Activated CD8-positive, alpha-beta memory T cell treated with anti-CD3 and anti-CD28 coated beads, Interleukin-2, amount 50 U/mL, for 1 hour (primary cell): Measurements from ENCODE around the gene CTDSP2.
"Not testable (repeated sequence)": the region's sequence is repeated elsewhere in the genome, so short reads cannot be mapped to it uniquely, and the experiment has no call there.

Experiments used
- DNase-seq: peaks from one replicate; pipeline ENCODE4 v3.0.0-alpha.2; 2020; ENCODE audit errors: extremely low read depth

The CTDSP2 gene, protein sequence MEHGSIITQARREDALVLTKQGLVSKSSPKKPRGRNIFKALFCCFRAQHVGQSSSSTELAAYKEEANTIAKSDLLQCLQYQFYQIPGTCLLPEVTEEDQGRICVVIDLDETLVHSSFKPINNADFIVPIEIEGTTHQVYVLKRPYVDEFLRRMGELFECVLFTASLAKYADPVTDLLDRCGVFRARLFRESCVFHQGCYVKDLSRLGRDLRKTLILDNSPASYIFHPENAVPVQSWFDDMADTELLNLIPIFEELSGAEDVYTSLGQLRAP

DNA sequence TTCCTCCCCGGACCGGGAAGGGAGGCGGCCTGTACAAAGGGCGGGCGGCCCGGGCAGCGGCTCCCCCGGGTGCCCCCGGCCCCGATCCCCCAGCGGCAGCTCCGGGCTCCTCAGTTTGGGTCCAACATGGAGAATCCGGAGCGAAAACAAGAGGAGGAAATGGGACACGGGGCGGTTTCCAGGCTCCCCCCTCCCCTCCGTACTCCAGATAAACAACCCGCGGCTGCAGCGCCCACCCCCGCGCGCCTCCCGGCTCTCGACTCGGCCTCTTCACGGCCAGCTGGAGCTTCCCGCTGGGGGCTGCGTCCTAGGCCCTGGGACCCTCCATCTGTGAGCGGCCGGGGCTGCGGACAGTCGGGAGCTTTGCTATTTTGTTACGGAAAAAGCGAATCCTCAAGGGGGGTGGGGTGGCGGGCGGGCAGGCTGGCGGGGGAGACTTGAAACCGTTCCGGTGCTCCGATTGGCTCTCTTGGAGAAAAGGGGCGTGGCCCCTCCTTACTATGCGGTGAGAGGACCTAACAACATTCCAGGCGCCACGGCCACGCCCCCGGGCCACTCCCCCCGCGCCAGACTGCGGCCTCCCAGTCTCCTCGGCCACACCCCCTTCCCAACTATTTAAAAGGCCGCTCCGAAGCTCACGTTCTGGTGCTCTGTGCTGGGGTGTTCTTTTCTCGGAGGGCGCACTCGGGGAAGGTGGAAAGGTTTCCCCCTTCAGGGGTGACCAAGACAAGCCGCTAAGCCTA, at the start of gene CTDSP2:
CTDSP2 (minus strand) TSS at position 153 of the 743 bp plus-strand sequence. CDS start 294 bp downstream, outside the sequence.
- DNase-seq = peak; percentile 71

DNA sequence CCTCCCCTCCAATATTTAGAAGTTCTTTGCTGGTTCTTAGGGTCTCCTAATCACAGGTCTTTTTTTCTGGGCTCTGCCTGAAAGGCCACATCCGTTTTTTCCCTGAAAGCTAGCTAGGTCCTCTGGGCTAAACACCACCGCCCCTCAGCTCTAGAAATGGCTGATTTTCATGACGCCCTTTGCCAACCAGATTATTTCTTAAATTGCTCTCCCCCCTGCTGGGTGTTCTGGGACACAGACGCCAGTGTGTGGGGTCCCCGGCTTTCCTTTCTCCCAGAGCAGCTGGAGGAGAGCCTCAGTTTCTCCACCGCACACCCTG, 49.5 kb upstream of the CTDSP2 start:
- no peak for DNase-seq

- no peak for DNase-seq
Observed at GRCh38 chr12:57895389-57896114, 49.0 kb upstream of the CTDSP2 start.

DNA sequence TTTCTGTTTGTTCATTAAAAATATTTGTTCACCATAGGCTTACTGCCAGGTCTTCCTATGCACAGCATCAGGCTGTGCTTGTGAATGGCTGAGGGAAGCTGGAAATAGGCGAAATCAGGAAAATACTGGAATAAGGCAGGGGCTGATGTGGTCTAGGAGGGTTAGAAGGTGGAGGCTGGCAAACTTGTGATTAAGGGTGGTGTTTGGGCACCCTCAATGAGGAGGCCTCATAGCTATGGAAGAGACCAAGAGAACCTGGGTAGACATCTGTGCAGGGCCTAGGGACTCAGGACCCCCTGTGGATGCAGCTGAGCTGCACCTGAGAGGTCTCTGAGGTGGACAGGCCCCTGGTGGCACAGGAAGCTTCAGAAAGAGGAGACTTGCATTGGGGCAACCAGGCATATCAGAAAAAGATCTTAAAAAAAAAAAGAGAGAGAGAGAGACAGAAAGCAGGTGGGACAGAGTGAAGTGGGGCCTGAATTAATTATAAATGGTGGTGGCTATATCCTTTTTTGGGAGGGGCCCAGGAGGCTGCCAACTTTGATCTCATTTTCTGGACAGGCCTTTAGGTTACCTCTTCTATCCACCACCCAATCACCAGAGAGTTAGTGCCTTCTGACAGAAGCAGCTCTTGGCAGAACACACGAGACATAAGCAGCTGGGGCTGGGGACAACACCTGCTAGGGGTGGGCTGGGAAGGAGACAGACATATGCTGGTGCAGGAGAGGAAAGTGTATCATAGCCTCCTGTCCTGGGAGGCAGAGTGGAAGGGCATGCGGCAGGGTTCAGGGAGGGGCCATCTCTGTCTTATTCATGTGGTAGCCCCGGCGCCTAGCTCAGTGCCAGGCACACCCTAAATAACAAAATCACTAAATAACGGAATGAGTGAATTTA, 48.1 kb upstream of the CTDSP2 start:
- DNase-seq = no peak

DNA sequence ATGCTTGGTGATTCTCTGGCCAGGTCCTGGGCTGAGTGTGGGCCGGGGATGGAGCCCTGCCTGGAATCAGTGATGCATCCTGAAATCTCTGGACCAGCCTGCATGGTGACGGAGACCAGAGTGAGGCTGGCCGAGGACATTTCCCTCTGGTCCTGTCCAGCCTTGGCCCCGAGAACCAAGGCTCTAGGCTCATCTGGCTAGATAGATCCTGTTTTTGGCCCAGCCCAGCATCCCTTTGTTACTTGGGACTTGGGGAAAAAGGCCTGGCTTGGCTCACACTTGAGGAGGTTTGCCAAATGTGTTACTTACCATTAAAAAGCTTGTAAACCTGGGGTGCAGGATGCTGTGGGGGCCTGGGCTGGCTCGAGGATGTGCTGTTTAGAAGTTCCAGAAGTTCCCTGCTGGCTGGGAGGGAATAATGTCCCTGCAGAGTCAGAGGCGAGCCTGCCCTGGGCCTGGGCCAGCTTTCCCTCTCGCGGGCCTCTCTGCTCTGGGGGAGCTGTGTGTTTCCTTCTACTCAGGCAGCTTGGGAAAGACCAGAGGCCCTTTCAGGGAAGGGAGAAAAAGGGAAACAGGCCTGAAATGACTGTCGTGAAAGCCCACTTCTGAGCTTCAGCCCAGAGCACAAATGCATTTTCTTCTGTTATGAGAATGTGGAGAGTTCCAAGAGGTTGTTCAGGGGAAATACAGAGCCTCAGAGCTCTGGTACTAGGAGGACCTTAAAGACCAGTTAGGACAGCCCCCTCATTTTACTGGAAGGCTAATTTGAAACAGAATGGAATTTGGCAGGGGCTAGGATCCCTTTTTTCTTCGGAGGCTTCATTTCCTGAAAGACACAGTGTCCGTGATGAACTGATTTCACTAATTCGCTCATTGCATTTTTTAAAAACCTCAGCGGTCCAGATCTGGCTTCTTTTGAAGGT, 47.2 kb upstream of the CTDSP2 start:
- DNase-seq = no peak

GRCh38 chr12:57892232-57892972, 45.9 kb upstream of the CTDSP2 start:
- no peak for DNase-seq

GRCh38 chr12:57891542-57892228, 45.2 kb upstream of the CTDSP2 start:
- DNase-seq = no peak

DNA sequence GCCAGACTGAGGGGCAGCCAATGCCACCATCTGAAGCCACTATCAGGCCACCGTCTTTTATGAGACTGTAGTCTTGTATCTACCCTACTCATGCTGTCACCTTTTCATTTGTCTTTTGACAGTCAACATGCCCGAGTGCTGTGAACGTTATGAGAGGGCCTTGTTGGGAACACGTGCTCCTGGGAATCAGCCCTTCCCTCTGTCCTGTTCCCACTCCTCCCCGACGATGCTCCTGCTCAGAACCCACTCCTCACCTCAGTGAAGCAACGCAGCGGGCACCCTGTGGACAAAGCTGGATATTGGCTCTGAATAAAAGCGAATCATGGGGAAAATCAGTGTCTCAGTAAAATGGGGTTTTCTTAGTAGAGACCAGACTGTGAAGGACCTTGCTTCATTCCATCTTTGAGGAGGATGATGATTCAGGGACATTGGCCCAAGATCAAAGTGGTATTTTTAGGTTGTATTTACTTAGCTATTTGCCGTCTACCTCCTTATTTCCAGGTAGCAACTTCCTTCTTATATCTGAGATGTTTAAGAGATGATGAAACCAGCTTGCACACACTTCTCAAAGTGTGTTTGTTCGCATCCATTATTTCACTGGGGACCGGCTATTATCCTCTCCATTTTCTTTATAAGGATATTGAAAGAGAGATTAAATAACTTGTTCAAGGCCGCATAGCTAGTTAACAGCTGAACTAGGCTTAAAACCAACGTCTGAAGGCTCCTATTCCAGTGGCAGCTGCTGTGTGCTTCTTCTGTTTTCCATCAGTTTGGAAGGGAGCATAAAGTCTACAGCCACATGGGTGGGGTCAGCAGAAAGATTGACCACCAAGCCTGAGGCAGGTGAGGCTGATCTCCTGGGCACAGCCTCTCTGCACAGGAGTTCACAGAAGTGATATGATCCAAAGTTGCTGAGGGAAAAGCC, 43.9 kb upstream of the CTDSP2 start:
- DNase-seq = no peak

GRCh38 chr12:57889500-57889989, 43.0 kb upstream of the CTDSP2 start:
- no peak for DNase-seq

- no peak for DNase-seq
Observed at GRCh38 chr12:57888409-57889157, 42.1 kb upstream of the CTDSP2 start.

DNA sequence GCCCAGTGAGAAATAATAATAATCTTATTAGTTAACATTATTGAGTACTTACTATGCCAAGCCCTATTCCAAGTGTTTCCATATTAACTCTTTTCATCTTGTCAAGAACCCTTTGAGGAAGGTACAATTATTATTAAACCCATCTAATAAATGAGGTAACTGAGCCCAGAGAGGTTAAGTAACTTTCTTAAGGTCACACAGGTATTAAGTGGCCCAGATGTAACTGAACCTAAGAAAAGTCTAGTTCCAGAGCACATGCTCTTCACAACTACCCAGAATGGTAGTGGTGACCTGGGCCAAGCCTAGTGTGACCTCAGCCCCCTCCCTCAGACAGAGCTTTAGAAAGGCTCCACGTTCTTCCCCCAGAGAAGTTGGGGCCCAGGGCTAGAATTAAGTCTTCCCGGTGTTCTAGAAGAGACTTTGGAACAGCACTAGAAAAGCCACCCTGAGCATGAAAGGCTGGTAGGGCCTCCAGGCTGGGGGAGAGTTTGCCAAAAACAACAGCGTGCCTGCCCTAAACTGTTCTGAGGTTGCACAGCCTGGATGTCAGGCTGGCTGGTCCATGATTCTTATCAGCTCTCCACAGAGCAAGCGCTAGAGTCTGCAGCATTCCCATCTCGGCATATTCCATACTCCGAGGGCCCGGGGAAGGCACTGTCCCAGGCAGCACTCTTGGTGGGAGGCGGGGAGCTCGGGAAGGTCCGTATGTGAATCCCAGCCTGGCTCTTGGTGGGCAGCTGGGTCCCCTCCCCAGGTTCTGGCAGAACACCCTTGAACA, 41.3 kb upstream of the CTDSP2 start:
- DNase-seq = no peak

DNA sequence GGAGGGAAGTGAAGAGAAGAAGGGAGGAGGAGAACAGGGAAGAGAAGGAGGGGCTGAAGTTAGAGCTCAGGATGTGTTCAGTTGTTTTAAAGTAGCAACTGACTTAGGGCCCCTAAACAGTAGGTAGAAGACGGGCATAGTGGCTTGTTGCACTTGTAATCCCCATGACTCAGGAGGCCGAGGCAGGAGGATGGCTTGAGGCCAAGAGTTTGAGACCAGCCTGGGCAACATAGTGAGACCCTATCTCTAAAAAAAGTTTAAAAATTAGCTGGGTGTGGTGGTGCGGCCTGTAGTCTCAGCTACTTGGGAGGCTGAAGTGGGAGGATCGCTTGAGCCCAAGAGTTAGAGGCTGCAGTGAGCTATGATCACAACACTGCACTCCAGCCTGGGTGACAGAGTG, 40.4 kb upstream of the CTDSP2 start:
- DNase-seq = not testable (repeated sequence)

DNA sequence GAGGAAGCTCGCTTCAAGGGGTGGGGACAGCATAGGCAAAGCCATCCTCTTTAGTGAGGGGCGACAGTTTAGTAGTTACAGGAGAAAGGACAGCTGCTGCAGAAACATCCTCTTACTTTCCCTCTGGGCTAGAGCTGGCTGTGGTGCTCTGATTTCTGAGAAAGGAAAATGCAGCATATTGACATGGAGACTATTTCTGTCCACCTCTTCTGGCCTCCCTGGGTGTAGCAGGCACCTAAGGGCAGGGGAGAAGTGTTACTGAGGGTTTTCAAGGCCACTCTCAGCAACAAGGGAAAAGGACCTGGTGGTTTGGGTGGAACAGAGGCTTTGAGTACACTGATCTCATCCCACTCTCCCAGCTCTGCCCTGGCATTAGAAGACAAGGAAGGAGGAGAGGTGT, 40.0 kb upstream of the CTDSP2 start:
- DNase-seq = no peak

DNA sequence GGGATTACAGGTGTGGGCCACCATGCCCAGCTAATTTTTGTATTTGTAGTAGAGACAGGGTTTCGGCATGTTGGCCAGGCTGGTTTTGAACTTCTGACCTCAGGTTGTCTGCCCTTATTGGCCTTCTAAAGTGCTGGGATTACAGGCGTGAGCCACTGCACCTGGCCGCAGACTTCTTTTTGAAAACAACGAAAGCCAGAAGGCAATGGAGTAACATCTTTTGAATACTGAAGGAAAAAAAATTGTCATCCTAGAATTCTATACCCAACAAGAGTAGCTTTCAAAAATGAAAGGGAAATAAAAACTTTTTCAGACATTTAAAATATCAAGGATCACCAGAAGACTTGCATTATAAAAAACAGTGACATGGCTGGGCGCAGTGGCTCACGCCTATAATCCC, 38.7 kb upstream of the CTDSP2 start:
- no peak for DNase-seq

DNA sequence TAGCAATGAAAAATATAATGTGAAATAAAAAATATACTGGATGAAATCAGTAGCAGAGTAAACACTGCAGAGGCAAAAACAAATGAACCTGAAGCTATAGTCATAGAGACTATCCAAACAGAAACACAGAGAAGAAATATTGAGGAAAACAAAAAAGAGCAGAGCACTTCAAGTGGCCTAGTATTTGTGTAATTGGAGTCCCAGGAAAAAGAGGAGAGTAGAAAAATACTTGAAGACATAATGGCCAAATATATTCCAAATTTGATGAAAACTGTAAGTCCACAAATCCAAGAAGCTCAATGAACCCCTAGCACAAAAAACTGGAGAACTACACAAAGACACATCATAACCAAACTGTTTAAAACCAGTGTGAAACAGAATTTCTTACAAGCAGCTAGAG, 37.2 kb upstream of the CTDSP2 start:
- DNase-seq = no peak

DNA sequence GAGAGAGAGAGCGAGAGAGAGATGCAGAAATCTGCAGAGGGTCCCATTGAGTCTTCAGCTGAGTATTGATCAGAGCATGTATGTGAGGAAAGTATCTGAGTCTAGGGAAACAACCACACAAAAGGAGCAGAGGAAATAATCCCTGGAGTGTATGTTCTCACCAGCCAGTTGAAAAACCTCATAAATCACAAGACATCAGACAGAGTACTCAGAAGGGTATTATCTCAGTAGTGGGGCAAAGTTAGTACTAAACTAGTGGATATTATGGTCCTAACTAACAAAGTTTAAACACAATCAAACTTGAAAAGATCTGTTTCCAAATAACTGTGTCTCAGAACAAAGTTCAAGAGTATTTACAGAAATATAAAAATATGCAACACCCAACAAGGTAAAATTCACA, 36.5 kb upstream of the CTDSP2 start:
- no peak for DNase-seq

- no peak for DNase-seq
Observed at GRCh38 chr12:57882575-57882974, 36.0 kb upstream of the CTDSP2 start.
